NB4 (cell line): ENCODE data around the gene PRKACB.

Experiments used
- CTCF ChIP-seq: IDR thresholded peaks from one replicate; pipeline ENCODE4 v1.5.1; 2012; ENCODE audit warnings: low read depth, low read length
- POLR2A ChIP-seq: IDR thresholded peaks from 2 replicates; pipeline ENCODE4 v1.6.1; 2011; ENCODE audit warnings: mild to moderate bottlenecking; ENCODE audit not compliant: insufficient read length; ENCODE audit errors: extremely low read depth
- TF ChIP-seq, protein P1 (sequence below): IDR thresholded peaks from 2 replicates; pipeline ENCODE4 v1.6.1; 2011; ENCODE audit warnings: low read depth, low read length

GRCh38 chr1:84253036-84253435, 109.0 kb downstream of the PRKACB start:
- TF ChIP-seq CTCF: no peak
- TF ChIP-seq, protein P1, sequence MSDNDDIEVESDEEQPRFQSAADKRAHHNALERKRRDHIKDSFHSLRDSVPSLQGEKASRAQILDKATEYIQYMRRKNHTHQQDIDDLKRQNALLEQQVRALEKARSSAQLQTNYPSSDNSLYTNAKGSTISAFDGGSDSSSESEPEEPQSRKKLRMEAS: no peak
- no peak for TF ChIP-seq POLR2A
